G401 (cell line): ENCODE measurements around the gene HYAL1. TPM values are rescaled to one million over a fixed set of nuclear protein-coding genes. Genes with fewer than 3 reads are reported as not detected.

Experiments used
- DNase-seq: peaks from one replicate; pipeline ENCODE4 v3.0.0-alpha.2; 2015; ENCODE audit warnings: low spot score
- in situ Hi-C: cut with HindIII; loops from 2 replicates; pipeline ENCODE4 v1.10.0; 2016; ENCODE audit warnings: low sequenced_read_pairs, mixed read lengths
- total RNA-seq: library from RNA; depleted of rRNA; stranded (reverse); fragments of >200 nt; shearing (Covaris generic); gene quantifications from 2 replicates; pipeline ENCODE4 v1.2.3, GENCODE V29; 2014; rRNA removed

HYAL1 gene
- total RNA-seq, 1 experiment from 2014 or later = 18.4 TPM

- in situ Hi-C loops = no loop called here
- DNase-seq = peak; percentile 30
Observed at GRCh38 chr3:50255251-50255615, 48.1 kb downstream of the HYAL1 start.

- in situ Hi-C loops = no loop called here
- peak; percentile 34 for DNase-seq
Observed at GRCh38 chr3:50254577-50255250, 48.7 kb downstream of the HYAL1 start.

- peak; percentile 37 for DNase-seq
Observed at GRCh38 chr3:50251220-50251619, 52.2 kb downstream of the HYAL1 start.

GRCh38 chr3:50250514-50250913, 52.9 kb downstream of the HYAL1 start:
- in situ Hi-C loops = no loop called here
- no peak for DNase-seq

More at GRCh38 chr3:50251220-50251619, 52.2 kb downstream of the HYAL1 start:
- in situ Hi-C loops = no loop called here

Other genes starting within 250 kb of the HYAL1 start
- gene RBM5, start 214.7 kb downstream of the HYAL1 start, total RNA-seq = 94.0 and 125 TPM in 2 replicates
- 46.9 and 55.8 TPM in 2 replicates for gene SEMA3F, start 148.2 kb downstream of the HYAL1 start, total RNA-seq
- not detected in 2 replicates for gene GNAT1, start 112.0 kb downstream of the HYAL1 start, total RNA-seq
- 1.1 and 3.0 TPM in 2 replicates for gene SLC38A3, start 98.3 kb downstream of the HYAL1 start, total RNA-seq
- gene GNAI2, start 67.4 kb downstream of the HYAL1 start, total RNA-seq = 67.4 and 104 TPM in 2 replicates
- 68.1 and 81.8 TPM in 2 replicates for gene SEMA3B, start 34.4 kb downstream of the HYAL1 start, total RNA-seq
- 1.6 TPM in 1 of 2 replicates, not detected in the other for gene LSMEM2, start 24.5 kb downstream of the HYAL1 start, total RNA-seq
- 88.7 and 97.4 TPM in 2 replicates for gene IFRD2, start 11.1 kb downstream of the HYAL1 start, total RNA-seq
- 7.9 and 10.0 TPM in 2 replicates for gene HYAL3, start 4.2 kb downstream of the HYAL1 start, total RNA-seq
- gene NAA80, start 4.2 kb downstream of the HYAL1 start, total RNA-seq = 3.4 and 16.0 TPM in 2 replicates
- gene HYAL2, start 19.2 kb upstream of the HYAL1 start, total RNA-seq = 91.0 and 99.0 TPM in 2 replicates
- 45.0 and 45.4 TPM in 2 replicates for gene TUSC2, start 24.6 kb upstream of the HYAL1 start, total RNA-seq
- 23.2 and 31.8 TPM in 2 replicates for gene RASSF1, start 37.3 kb upstream of the HYAL1 start, total RNA-seq
- gene ZMYND10, start 42.2 kb upstream of the HYAL1 start, total RNA-seq = 10.1 TPM in 1 of 2 replicates, not detected in the other
- 26.7 and 27.3 TPM in 2 replicates for gene NPRL2, start 47.2 kb upstream of the HYAL1 start, total RNA-seq
- 18.3 and 31.4 TPM in 2 replicates for gene CYB561D2, start 47.3 kb upstream of the HYAL1 start, total RNA-seq
- gene TMEM115, start 55.9 kb upstream of the HYAL1 start, total RNA-seq = 35.4 and 43.1 TPM in 2 replicates
- 1.9 and 2.0 TPM in 2 replicates for gene CACNA2D2, start 200.1 kb upstream of the HYAL1 start, total RNA-seq